Smooth muscle cell (in vitro differentiated cells): Measurements from ENCODE around the gene KCNQ4. TPM values are rescaled to one million over a fixed set of nuclear protein-coding genes. Genes with fewer than 3 reads are reported as not detected.

Experiments
- DNase-seq: peaks from one replicate; lab custom pipeline; 2025; ENCODE audit not compliant: unreplicated experiment; lab: John Stamatoyannopoulos, UW
- H2AFZ ChIP-seq: fragments of 200-600 bp; sonication (generic); 2 replicates; pipeline ENCODE4 v1.6.0; 2016; ENCODE audit warnings: antibody characterized with exemption, low read depth, mild to moderate bottlenecking
- H3F3A ChIP-seq: fragments of 200-600 bp; sonication (generic); 2 replicates; pipeline ENCODE4 v1.6.0; 2017; ENCODE audit warnings: antibody characterized with exemption, low read depth
- H3K27ac ChIP-seq: fragments of 200-600 bp; sonication (generic); 2 replicates; pipeline ENCODE4 v1.5.1; 2016; ENCODE audit warnings: low read depth, mild to moderate bottlenecking
- H3K27me3 ChIP-seq: fragments of 200-600 bp; sonication (generic); 2 replicates; pipeline ENCODE4 v1.6.1; 2016; ENCODE audit warnings: low read depth, mild to moderate bottlenecking
- H3K36me3 ChIP-seq: fragments of 200-600 bp; sonication (generic); 2 replicates; pipeline ENCODE4 v1.5.1; 2016; ENCODE audit warnings: low read depth
- H3K4me1 ChIP-seq: fragments of 200-600 bp; sonication (generic); 2 replicates; pipeline ENCODE4 v1.5.1; 2016; ENCODE audit warnings: low read depth
- H3K4me2 ChIP-seq: fragments of 200-600 bp; sonication (generic); 2 replicates; pipeline ENCODE4 v1.6.0; 2016; ENCODE audit warnings: mild to moderate bottlenecking
- H3K4me3 ChIP-seq: fragments of 200-600 bp; sonication (generic); 2 replicates; pipeline ENCODE4 v1.5.1; 2016; ENCODE audit warnings: mild to moderate bottlenecking
- H3K79me2 ChIP-seq: fragments of 200-600 bp; sonication (generic); 2 replicates; pipeline ENCODE4 v1.6.0; 2016; ENCODE audit warnings: low read depth, mild to moderate bottlenecking
- H3K9ac ChIP-seq: fragments of 200-600 bp; sonication (generic); 2 replicates; pipeline ENCODE4 v1.6.0; 2016; ENCODE audit warnings: low read depth
- H3K9me3 ChIP-seq: fragments of 200-600 bp; sonication (generic); replicated peaks from 2 replicates; pipeline ENCODE4 v1.5.1; 2016; ENCODE audit warnings: low read depth
- H4K20me1 ChIP-seq: fragments of 200-600 bp; sonication (generic); 2 replicates; pipeline ENCODE4 v1.6.0; 2016; ENCODE audit warnings: low read depth
- CTCF ChIP-seq: fragments of 200-600 bp; sonication (generic); IDR thresholded peaks from 2 replicates; pipeline ENCODE4 v1.5.1; 2017; ENCODE audit warnings: borderline replicate concordance, mild to moderate bottlenecking, antibody characterized with exemption; ENCODE audit not compliant: insufficient read depth, poor library complexity, severe bottlenecking
- WGBS: methylation state at CpG from one replicate; pipeline ENCODE4 v1.1.7; 2016; ENCODE audit warnings: low lambda C conversion rate; 5-methylcytosine and 5-hydroxymethylcytosine counted together
- polyA plus RNA-seq: library from polyadenylated mRNA; unstranded; fragments of >200 nt; fragmentation: Nextera tagmentation; extraction: Ambion mirVana; gene quantifications from 2 replicates; pipeline ENCODE4 v1.2.1, GENCODE V29; 2016
- total RNA-seq: library from RNA; depleted of rRNA; stranded (reverse); fragments of >200 nt; gene quantifications from 2 replicates; pipeline ENCODE4 v1.2.3, GENCODE V29; 2014

Gene KCNQ4
- total and polyA plus RNA-seq, 2 experiments from 2014 or later, result 0.06 TPM; not detected in 1

GRCh38 chr1:40873863-40874472, 90.4 kb downstream of the KCNQ4 start:
- Histone ChIP-seq H3F3A (peaks cover 3% of the 10 kb centered on the region), H3K79me2 (no peaks in the 10 kb centered on the region), H3K27me3 (no peaks in the 10 kb centered on the region), H3K4me1 (peaks cover 3% of the 10 kb centered on the region), H3K9me3 (no peaks in the 10 kb centered on the region), H3K36me3 (no peaks in the 10 kb centered on the region), H3K27ac (no peak overlapping the region), H4K20me1 (no peaks in the 10 kb centered on the region), H3K4me2 (no peak overlapping the region), H3K4me3 (no peak overlapping the region), H3K9ac (no peak overlapping the region), H2AFZ (no peak overlapping the region)
- WGBS, result 96% methylated on average over 7 of the region's 7 CpGs
- no peak for DNase-seq
- TF ChIP-seq CTCF, result no peak

- TF ChIP-seq CTCF, result no peak
- Histone ChIP-seq H3K36me3 (no peaks in the 10 kb centered on the region), H3K9ac (no peak overlapping the region), H3K4me1 (peaks cover 3% of the 10 kb centered on the region), H3K4me2 (no peak overlapping the region), H4K20me1 (no peaks in the 10 kb centered on the region), H3K27me3 (no peaks in the 10 kb centered on the region), H3K4me3 (no peak overlapping the region), H3K9me3 (no peaks in the 10 kb centered on the region), H3K79me2 (no peaks in the 10 kb centered on the region), H2AFZ (no peak overlapping the region), H3K27ac (no peak overlapping the region), H3F3A (peaks cover 3% of the 10 kb centered on the region)
- DNase-seq, result no peak
- 93% methylated on average over 2 of the region's 2 CpGs for WGBS
Measured at GRCh38 chr1:40876436-40876761, 92.8 kb downstream of the KCNQ4 start.

GRCh38 chr1:40876891-40877290, 93.3 kb downstream of the KCNQ4 start:
- Histone ChIP-seq H2AFZ (peak overlapping the region; percentile 40), H3K27ac (peak overlapping the region; percentile 65), H3F3A (peaks cover 3% of the 10 kb centered on the region), H3K9me3 (no peaks in the 10 kb centered on the region), H4K20me1 (no peaks in the 10 kb centered on the region), H3K9ac (no peak overlapping the region), H3K79me2 (no peaks in the 10 kb centered on the region), H3K36me3 (no peaks in the 10 kb centered on the region), H3K4me2 (no peak overlapping the region), H3K4me1 (peaks cover 3% of the 10 kb centered on the region), H3K4me3 (no peak overlapping the region), H3K27me3 (no peaks in the 10 kb centered on the region)
- DNase-seq, result no peak
- TF ChIP-seq CTCF, result no peak
- 69% methylated on average over 1 of the region's 1 CpG for WGBS

- 42% methylated on average over 4 of the region's 4 CpGs for WGBS
- H3K79me2 ChIP-seq, result no peaks in the 10 kb centered on the region
- H3K36me3 ChIP-seq, result no peaks in the 10 kb centered on the region
- H3K4me3 ChIP-seq, result no peak overlapping the region
- peak overlapping the region; percentile 40 for H2AFZ ChIP-seq
- H4K20me1 ChIP-seq, result no peaks in the 10 kb centered on the region
- DNase-seq, result peak; percentile 17
- peaks cover 3% of the 10 kb centered on the region for H3F3A ChIP-seq
- no peak overlapping the region for H3K9ac ChIP-seq
- H3K27me3 ChIP-seq, result no peaks in the 10 kb centered on the region
- no peak for TF ChIP-seq CTCF
- H3K4me1 ChIP-seq, result peaks cover 3% of the 10 kb centered on the region
- peak overlapping the region; percentile 65 for H3K27ac ChIP-seq
- no peaks in the 10 kb centered on the region for H3K9me3 ChIP-seq
- no peak overlapping the region for H3K4me2 ChIP-seq
Measured at GRCh38 chr1:40877698-40878097, 94.1 kb downstream of the KCNQ4 start.
